Measurements from ENCODE around the gene GHRL. TPM values are rescaled to one million over a fixed set of nuclear protein-coding genes. Genes with fewer than 3 reads are reported as not detected.
A peak's percentile ranks its signal among the peaks of the same experiment; 100 is the strongest.

GHRL gene, protein sequence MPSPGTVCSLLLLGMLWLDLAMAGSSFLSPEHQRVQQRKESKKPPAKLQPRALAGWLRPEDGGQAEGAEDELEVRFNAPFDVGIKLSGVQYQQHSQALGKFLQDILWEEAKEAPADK
- polyA plus RNA-seq (2013, experiment 1 of 2; ENCODE audit: insufficient read length) = 0.63 TPM
- 0.60 TPM for polyA plus RNA-seq (2013, experiment 2 of 2; ENCODE audit: insufficient read length)

DNA sequence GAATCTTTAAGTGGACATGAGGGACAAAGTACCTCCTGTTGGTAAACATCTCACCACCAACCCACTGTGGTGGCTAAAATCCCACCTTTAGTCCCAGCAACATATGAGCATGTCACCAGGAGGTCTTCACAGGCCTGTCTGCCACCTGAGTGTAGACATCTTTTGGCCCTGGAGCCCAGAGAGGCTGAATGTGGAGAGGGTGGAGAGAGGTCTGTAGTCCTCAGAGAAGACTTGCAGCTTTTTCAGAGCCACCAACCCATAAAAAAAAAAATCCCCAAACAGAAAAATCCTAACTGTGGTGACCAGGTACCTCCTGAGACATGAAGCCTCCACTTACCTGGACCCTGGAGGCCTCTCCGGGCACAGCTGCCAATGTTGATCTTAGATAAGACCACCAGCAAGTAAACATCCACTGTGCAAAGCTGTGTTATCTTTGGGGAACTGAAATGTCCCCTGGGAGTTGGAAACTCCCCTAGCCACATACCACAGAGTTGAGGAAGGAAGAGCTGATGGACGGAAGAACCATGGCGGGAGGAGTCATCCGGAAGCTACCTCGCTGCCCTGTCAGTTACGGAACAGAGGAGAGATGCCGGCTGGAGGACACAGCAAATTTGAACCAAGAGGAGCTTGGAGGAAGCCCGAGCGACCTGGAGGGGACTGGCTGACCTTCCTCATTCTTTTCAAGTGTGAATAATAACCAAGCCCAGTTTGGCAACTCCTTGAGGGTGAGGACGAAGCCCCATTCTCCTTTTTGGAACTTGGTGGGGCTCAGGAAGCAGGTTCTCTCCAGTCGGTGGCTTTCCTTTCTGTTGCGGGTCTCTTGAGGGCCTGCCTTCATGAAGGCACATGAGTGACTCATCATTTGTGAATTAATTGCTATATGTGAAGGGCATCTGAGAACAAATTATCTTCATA, at the start of gene GHRL:
TSS of gene GHRL (minus strand) at position 443 of the 915 bp plus-strand sequence. CDS start 2,767 bp downstream, outside the sequence.
- peak; percentile 57 for DNase-seq

DNA sequence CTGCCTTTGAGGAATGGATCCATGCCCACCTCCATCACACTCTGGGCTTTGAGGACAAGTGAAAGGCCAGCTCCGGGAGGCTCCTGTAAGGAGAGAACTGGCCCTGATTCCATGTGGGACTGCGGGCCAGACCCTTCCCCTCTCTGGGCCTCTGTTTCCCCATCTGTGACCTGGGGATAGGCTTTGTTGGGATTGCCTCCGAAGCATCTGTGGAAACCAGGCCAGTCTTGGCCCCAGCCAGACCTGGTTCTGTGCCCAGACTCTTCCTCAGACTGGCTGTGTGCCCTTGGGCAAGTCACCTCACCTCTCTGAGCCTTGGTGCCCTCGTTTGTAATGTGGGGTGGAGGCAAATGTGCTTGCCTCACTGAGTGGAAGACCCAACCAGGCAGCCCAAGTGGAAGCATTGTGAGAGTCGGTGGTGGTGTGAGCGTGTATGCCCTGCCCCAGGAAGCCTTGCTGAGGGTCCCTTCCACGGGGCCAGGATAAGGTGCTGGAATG, 49.2 kb upstream of the GHRL start:
- no peak for DNase-seq

DNA sequence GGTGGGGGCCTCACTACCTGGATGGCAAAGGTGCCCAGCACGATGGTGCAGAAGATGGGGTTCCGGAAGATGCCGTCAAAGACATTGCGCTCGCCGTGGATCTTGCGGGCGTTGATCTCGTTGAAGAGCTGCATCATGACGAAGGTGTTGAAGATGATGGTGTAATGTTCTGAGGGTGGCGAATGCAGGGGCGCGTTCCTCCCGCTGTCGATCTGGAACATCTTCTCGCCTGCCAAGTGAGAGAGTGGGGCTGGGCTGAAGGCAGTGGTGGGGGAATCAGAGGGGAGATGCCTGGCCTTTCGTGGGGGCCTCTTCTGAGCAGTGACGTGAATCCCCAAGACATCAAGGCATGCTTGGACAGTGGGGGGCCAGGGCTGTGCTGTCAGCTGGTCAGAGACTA, 47.7 kb upstream of the GHRL start:
- DNase-seq = no peak

DNA sequence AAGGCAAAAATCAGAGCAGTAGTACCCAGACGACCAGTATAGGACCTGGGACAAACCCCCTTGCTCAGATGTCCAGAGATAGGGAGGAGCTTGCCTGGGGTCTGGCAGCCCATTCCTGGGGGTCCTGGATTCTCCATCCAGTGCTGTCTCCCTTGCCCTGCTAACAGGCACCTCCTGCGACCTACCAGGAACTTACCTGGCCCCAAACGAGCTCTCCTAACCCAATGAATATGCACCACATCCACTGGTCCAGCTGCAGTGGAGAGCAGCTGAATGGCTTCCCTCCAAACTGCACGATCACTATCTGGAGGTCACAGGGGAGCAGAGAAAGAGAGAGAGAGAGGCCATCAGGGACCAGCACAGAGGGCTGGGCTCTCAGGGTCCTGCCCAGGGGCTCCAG, 47.3 kb upstream of the GHRL start:
- DNase-seq = no peak

DNA sequence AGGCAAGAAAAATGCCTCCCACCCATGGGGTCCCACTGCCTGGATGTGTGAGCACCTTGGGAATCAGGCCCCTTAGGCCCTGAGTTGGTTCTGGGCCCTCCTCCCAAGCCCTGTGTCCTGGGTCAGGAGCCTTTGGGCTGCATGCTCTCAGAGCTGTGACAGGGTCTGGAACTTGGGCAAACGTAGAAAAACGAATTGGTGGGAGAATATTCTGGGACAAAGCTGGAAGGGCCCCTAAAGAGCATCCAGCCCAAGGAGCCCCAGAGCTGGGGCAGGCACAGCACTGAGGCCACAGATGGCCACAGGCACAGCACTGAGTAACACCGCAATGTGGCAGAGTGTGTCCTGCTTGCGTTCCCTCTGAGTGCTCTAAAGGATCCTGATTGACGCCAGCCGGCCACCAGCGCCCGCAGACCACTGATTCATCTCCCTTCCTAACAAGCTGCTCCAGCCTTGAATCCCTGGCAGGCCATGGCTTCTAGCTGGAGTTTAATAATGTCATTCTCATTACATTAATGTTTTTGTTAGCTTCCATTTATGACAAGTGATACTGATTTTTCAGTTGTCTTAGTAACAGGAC, 46.7 kb upstream of the GHRL start:
- DNase-seq = no peak

DNA sequence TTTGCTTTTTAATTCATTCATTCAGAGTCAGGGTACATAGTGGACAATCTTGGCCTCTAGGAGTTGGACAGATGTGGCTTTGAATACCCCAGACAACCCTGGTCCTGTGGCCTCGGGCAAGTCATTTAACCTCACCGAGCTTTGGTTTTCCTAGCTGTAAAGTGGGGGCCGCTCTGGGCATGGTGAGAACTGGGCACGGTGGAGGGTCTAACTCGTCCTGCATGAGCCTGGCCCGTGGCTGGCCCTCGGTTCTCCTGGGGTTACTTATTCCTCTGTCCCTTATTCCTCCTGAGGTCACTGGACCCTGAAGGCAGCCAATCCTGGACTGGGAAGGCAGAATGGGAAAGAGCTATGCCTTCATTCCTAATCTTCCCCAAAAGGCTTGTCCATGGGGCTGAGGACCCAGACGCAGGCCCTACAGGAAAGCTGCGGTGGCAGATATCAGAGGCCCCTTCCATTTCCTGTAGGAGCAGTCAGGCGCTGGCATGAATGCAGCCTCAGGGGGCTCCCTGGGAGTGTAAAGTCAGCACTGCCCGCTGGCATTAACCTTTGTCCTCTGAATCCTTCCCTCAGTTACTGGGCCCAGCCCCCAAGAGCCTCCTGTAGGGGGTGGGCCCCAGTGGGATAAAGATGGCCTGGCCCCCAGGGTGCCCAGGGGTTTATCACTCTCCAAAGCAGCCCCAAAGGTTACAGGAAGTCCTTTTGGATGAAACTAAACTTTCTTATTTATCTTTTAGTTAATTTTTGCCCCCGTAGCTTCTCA, 46.0 kb upstream of the GHRL start:
- DNase-seq = no peak

DNA sequence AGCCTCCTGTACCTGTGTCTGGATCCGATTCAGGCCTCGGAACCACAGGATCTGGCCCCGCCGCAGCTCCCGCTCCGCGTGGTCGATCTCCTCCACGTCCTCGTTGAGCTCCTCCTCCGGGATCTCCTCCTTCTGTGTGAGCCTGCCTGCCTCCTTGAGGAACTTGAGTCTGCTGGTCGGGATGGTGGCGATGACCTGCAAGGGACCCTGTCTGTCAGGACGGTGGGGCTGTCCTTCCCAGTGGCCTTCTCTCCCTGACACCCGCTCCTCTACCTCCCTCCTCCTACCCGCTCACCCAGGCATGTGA, 45.4 kb upstream of the GHRL start:
- DNase-seq = no peak

DNA sequence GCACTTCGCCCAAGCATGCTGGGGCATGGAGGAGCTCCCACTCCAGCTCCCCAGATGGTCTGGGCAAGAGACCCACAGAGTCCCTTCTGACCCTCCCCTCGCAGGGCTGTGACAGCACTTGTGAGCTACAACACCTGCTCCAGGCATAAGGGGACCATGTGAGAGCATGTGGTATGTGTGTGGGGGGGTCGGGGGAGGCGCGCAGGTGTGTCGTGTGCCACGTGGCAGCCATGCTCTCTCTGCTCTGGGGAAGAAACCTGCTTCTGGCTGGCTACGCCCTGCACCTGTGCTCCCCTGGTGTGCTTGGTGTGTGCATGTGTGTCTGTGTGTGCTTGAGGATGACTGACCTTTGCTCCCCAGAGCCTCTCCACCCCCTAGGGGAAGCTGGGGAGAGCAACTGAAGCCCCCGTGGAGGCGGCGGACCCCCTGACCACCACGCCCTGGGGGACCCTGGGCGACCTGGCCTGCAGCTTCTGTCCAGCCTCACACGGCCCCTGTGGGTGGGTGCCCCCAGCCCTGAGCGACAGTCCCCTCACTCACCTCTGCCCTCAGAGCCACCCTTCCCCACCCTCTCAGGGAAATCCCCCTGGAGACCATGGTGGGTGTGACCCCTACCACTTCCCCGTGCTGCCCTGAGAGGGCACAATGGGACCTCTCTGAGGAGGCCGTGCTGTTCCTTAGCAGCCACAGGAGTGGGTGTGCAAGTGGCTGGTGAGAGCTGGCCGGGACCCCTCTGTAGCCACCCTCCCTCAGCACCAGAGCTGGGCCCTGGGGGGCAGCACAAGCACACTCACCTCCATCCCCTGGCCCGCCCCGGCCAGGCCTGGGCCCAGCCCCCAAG, 44.8 kb upstream of the GHRL start:
- DNase-seq = no peak

DNA sequence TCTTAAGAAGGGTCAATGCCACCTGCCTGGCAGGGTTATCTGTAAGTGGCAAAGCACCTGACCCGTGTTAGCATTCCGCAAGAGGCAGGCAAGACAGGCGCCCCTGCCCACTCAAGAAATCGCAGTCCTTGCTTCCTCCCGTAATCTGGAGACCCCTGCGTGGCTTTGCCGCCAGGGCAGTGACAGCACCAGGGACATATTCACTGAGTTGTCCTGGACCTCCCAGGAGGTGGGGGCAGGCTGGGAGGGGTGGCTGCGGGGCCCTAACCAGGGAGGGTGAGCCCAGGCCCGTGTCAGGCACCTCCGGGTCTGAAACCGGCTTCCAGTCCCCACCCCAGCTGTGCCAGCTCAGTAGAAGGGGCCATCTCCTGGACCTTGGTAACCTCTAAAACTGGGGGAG, 44.0 kb upstream of the GHRL start:
- DNase-seq = no peak

DNA sequence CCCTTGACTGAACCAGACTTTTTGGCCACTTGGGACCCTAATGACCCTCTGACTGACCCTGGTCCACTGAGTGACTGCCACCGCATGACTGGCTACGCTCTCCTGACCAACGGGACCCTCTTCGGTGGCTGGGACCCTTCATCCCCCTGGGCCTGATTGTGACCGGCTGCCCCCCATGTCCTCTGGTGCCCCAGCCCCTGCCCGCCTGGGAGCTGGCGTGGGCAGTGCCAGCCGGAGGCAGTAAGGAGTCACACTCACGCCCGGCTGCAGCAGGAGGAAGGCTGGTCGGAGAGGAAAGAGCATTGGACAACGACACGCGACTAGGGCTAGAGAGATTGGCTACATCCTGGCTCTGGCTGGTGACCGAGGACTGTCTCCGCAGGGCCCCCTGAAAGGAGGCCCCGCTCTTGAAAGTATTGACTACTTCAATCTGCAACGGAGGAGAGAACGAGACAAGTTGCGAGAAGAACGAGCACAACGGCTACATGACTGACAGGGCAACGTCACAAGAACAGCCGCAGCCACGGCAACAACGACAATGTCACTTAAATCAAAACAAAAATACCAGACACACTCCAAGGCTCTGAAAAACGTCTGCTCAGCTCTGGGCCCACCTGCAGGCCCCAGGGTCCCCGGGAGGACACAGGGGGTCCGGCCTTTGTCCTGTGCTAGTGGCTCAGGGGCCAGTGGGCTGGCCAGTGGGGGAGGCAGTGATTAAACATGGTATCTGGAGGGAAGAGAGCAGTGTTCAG, 43.3 kb upstream of the GHRL start:
- DNase-seq = no peak

DNA sequence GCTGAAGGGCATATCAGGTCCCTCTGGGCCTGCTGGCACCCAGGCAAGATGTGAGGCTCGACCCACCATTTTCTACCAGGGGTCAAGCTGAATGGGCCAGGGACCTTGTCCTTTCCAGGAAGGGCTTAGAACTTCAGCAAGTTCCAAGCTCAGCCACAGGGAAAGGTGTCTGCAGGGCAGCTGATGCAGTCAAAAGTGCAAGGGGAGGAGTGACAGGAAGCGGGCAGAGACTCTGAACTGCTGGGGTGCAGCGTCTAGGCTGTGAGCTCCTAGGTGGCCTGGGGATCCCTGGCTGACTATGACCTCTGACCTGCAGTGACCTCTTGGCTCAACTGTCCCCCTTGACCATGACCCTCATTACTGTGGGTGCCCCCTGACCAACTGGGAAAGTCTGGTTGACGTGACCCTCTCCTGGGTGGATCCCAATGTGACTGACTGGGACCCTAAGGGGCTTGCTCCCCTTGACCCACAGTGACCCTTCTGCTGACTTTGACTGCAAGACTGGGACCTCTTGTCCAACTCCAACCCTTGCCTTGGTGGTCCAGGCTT, 42.5 kb upstream of the GHRL start:
- DNase-seq = no peak

DNA sequence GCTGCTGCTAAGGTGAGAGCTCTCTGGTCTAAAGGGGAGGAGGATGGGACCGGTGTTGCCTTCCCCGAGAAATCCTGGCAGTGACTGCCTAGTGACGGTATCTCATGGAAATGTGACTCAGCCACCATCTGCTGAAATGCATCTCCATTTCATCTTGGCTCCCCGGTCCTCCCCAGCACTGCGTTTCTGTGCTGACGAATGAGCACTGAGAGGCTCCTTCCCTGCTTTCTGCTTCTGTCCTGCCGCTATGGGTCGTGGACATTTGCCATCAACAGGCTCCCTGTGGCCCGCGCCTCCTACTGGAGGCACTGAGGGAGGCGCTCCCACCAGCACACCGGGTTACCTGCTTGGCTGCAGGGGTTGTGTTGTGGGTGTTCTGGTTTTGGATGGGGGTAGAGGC, 41.7 kb upstream of the GHRL start:
- DNase-seq = no peak

DNA sequence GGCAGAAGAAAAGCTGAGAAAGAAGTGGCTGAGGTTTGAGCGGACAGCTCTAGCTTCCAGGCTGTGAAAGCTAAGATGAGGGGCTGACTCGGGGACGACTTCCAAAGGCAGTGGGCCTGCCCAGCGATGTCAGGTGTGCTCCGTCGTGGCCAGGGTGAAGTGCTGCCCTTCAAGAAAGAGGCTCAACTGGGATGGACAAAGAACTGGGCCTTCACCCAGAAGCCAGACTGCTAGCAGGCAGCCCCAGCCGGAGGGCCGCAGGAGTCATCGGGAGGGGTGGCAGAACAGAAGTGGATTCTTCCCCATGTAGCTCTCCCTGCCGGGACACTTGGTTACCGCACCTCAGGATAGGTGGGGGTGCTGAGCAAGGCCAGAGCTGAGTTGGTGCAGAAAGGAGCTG, 41.3 kb upstream of the GHRL start:
- no peak for DNase-seq

DNA sequence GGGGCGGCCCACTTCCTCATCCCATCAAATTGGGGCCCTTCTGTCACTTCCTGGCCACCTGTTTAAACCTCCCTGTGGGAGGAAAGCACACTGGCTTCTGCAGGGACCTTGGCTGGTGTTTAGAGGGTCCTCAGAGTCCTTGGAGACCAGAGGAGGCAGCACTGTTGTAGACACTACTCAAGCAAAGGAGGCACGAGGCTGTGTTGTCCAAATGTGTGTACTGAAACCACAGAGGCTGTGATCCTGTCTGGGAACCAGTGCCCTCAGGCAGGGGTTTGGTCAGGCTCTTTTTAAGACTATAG, 40.6 kb upstream of the GHRL start:
- DNase-seq = no peak

DNA sequence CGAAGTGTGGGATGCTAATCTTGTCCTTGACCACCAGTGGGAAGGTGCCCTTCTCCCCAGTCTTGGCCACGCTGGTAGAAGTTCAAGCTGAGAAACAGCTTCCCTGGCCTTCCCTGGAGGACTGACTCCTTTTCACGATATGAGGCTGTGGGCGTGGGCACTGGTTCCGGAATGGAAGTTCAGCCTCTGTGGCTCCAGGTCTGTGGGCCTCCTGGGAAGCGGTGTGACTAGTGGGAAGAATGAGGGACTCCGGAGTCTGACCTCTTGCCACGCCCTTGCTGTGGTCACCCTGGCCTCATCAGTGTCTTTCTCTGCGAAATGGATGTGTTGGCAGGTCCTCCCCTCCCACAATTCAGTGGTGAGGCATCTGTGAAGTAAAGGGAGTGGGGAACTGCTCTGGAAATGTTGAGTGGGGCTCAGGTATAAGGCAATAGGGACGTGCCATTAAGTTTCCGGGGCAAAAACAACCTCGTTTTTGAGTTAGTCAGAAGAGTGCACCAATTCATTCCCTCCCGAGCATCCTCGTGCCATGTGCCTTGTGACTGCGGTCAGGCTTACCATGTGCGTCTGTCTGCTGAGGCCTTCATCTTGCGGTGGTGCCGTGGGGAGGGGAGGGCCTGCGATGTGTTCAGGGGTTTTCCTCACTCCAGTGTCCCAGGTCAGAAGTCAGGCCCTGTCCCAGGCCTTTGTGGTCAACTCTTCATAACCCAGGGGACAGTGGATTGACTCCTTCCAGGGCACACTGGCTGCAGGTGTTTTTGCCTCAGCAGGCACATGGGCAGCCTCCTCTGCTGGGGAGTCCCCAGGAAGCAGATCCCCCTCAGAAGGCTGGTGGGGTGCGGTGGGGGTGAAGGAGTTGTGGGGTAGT, 40.0 kb upstream of the GHRL start:
- no peak for DNase-seq

DNA sequence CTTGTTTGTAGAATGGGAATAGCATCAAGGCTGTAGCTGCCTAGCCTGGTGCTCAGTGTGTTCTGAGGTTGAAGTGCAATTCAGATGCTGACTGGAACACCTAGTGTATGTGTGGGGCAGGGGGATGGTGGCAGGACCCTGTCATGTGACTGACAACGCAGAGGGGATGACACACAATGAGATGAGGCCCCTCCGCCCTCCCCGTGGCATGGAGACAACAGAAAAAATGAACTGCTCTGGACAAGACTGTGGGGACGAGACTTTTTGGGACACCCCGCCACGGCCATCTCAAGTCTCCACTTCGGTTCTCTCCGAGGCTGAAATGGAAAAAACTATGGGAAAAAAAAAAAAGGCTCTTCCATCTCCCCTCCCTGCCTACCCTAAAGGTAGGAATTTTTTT, 38.6 kb upstream of the GHRL start:
- no peak for DNase-seq

DNA sequence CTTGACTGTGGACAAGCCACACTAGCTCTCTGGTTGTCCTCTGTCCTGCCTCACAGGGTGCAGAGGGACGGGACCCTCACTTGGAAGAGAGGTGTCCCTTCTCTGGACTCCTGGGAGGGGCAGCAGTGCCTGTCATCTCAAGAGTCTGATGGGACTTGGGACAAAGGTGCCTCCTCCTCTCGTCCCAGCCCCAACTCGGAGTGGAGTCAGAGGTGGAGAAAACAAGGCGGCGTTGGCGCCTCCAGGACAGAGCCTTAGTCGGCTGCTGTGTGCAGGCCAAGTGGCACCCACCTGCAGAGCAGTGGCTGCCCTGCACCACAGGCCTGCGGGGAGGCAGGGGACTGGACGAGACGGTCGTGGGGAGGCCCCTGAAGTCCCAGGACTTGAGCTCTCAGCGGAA, 37.6 kb upstream of the GHRL start:
- no peak for DNase-seq

DNA sequence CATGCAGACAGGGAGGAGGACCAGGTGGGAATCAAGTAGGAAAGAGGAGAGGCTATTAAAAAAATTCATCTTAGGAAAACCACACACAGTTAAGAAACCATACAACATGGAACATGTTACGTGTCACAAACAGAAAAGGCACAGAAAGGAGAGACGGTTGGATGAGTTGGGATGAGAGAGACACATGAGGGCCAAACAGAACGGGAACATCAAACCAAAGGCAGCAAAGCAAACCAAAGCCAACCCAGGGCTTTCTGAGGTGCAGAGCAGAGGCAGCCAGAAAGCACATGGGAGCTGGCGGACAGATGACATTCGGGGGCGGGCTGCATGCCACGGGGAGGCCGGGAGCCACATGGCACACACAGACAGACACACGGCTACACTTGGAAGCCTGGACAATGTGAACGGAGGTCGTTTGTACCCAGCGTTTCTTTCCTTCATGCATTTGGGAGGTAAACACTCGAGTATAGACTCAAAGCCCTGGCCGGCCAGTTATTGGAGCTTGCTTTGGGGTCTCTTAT, 36.8 kb upstream of the GHRL start:
- DNase-seq = no peak

DNA sequence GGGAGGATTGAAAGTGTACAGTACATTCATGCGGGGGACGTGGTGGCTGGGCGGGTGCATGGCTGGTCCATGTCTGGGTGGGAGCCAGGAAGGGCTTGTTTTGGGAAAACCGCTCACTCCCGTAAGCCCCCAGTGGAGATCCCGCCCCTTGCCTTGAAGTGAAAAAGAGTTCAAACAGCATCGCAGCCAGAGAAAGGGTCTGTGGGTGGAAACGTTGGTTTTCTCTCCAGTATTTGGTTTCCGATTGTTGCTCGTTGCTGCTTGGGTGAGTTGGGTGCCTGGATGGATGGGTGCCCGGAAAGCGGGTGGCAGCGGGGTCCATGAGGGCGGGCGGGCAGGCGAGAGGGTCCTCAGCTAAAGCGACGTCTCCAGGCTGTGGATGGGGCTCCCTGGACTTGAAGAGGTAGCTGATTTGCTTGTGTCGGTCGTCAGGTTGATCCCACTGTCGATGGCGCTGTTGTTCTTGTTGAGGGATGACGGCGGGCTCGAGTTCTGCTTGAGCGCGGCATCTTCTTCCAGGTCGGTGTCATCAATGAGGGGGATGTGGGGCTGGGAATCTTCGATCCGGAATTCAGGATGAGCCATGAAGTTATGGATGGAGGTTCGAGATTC, 35.8 kb upstream of the GHRL start:
- no peak for DNase-seq

DNA sequence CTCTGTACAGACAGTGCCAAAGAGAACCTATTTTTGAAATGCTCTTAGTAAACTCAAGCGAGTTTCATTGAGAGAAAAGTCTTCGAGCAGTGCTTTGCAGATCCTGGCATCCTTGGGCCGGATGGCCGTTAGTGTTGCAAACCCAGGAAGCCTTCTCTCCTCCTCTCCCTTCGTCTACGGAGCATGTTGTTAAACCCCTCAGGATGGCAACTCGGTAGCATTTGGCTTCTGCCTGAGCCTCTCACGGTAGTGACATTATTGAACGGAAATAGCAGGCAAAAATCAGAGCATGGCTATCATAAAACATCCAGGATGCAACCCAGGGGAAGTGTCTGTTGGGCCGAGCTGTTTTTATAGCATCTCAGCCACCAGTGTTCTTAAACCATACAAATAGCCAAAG, 34.8 kb upstream of the GHRL start:
- no peak for DNase-seq

Measured in fibroblast of skin of back (primary cell).